Neural progenitor cell (in vitro differentiated cells): ENCODE data around the gene TBC1D23. TPM values are rescaled to one million over a fixed set of nuclear protein-coding genes. Genes with fewer than 3 reads are reported as not detected.

ENCODE experiments used
- DNase-seq: peaks from one replicate; pipeline ENCODE4 v3.0.0-alpha.2; 2016; ENCODE audit warnings: low spot score
- H2AFZ ChIP-seq: fragments of 200-600 bp; sonication (generic); replicated peaks from 2 replicates; pipeline ENCODE4 v1.6.1; 2016; ENCODE audit warnings: antibody characterized with exemption
- H3F3A ChIP-seq: fragments of 200-600 bp; sonication (generic); 2 replicates; pipeline ENCODE4 v1.6.1; 2016; ENCODE audit warnings: antibody characterized with exemption, low read depth
- H3K27ac ChIP-seq: fragments of 200-600 bp; sonication (generic); 2 replicates; pipeline ENCODE4 v1.5.1; 2016; ENCODE audit warnings: mild to moderate bottlenecking
- H3K27me3 ChIP-seq: fragments of 200-600 bp; sonication (generic); 2 replicates; pipeline ENCODE4 v1.6.1; 2016; ENCODE audit warnings: mild to moderate bottlenecking, moderate library complexity
- H3K36me3 ChIP-seq: fragments of 200-600 bp; sonication (generic); 2 replicates; pipeline ENCODE4 v1.5.1; 2016
- H3K4me1 ChIP-seq: fragments of 200-600 bp; sonication (generic); 2 replicates; pipeline ENCODE4 v1.6.1; 2016; ENCODE audit warnings: mixed run types
- H3K4me2 ChIP-seq: fragments of 200-600 bp; sonication (generic); 2 replicates; pipeline ENCODE4 v1.6.1; 2016
- H3K4me3 ChIP-seq: fragments of 200-600 bp; sonication (generic); 2 replicates; pipeline ENCODE4 v1.5.1; 2016
- H3K79me2 ChIP-seq: fragments of 200-600 bp; sonication (generic); 2 replicates; pipeline ENCODE4 v1.6.1; 2016; ENCODE audit warnings: low read depth
- H3K9ac ChIP-seq: fragments of 200-600 bp; sonication (generic); 2 replicates; pipeline ENCODE4 v1.6.1; 2016
- H3K9me3 ChIP-seq: fragments of 200-600 bp; sonication (generic); 2 replicates; pipeline ENCODE4 v1.5.1; 2016; ENCODE audit warnings: low read depth
- H4K20me1 ChIP-seq: fragments of 200-600 bp; sonication (generic); 2 replicates; pipeline ENCODE4 v1.6.1; 2016; ENCODE audit warnings: low read depth
- H3K27ac Mint-ChIP-seq: 3 replicates; pipeline ENCODE4 v1.8.0; 2021; ENCODE audit warnings: mixed read lengths
- H3K27me3 Mint-ChIP-seq: 2 replicates; pipeline ENCODE4 v1.8.0; 2022; ENCODE audit warnings: low read depth, mild to moderate bottlenecking, inconsistent platforms, moderate library complexity, mixed read lengths; ENCODE audit not compliant: insufficient read depth
- H3K36me3 Mint-ChIP-seq: 3 replicates; pipeline ENCODE4 v1.8.0; 2021; ENCODE audit warnings: mixed read lengths
- H3K4me1 Mint-ChIP-seq: 3 replicates; pipeline ENCODE4 v1.8.0; 2021; ENCODE audit warnings: mixed read lengths
- H3K4me3 Mint-ChIP-seq: 3 replicates; pipeline ENCODE4 v1.8.0; 2021; ENCODE audit warnings: mild to moderate bottlenecking, moderate library complexity, mixed read lengths
- H3K9me3 Mint-ChIP-seq: 3 replicates; pipeline ENCODE4 v1.8.0; 2020; ENCODE audit warnings: mixed read lengths
- EZH2 ChIP-seq: fragments of 200-600 bp; sonication (generic); IDR thresholded peaks from 2 replicates; pipeline ENCODE4 v1.6.1; 2017; ENCODE audit warnings: antibody characterized with exemption, mild to moderate bottlenecking, moderate library complexity
- EZH2phosphoT487 ChIP-seq: fragments of 200-600 bp; sonication (generic); IDR thresholded peaks from 2 replicates; pipeline ENCODE4 v1.6.1; 2017; ENCODE audit warnings: antibody characterized with exemption
- total RNA-seq: library from RNA; depleted of rRNA; stranded (reverse); fragments of >200 nt; gene quantifications from 2 replicates; pipeline ENCODE4 v1.2.3, GENCODE V29; 2015; ENCODE audit warnings: low replicate concordance
- TF ChIP-seq, protein P1 (sequence below): fragments of 200-600 bp; sonication (generic); IDR thresholded peaks from 2 replicates; pipeline ENCODE4 v1.5.1; 2017; ENCODE audit warnings: antibody characterized with exemption, mild to moderate bottlenecking

TBC1D23 gene
- total RNA-seq, 1 donor from 2014 or later: 50.1 TPM

DNA sequence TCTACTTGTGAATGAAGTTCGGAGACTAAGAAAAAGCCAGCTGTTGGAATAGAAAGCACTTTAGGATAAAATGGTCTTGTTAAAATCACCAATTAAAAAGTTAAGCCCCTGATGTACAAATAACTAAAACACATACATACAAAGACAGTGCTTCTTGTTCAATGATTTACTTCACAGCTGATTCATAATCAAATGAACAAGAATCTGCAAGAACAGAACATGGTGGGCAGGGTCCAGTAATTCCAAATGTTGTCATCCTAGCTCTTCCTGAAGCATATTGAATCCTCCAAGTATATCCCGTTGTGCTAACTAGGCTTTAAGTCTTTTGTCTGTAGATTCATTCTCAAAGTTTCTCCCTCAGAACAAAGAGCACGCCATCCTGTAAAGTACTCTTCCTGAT lies 98.2 kb downstream of the TBC1D23 start:
- H3K9me3 Mint-ChIP-seq: peaks cover 3% of the 10 kb centered on the region
- no peak overlapping the region for H3K27ac Mint-ChIP-seq
- H3K36me3 ChIP-seq: peaks cover 4% of the 10 kb centered on the region
- DNase-seq: no peak
- H4K20me1 ChIP-seq: no peaks in the 10 kb centered on the region
- H3K27me3 ChIP-seq: no peaks in the 10 kb centered on the region
- H3K27ac ChIP-seq: no peak overlapping the region
- H3K4me1 Mint-ChIP-seq: no peaks in the 10 kb centered on the region
- H3K36me3 Mint-ChIP-seq: peaks cover 20% of the 10 kb centered on the region
- TF ChIP-seq, protein P1, sequence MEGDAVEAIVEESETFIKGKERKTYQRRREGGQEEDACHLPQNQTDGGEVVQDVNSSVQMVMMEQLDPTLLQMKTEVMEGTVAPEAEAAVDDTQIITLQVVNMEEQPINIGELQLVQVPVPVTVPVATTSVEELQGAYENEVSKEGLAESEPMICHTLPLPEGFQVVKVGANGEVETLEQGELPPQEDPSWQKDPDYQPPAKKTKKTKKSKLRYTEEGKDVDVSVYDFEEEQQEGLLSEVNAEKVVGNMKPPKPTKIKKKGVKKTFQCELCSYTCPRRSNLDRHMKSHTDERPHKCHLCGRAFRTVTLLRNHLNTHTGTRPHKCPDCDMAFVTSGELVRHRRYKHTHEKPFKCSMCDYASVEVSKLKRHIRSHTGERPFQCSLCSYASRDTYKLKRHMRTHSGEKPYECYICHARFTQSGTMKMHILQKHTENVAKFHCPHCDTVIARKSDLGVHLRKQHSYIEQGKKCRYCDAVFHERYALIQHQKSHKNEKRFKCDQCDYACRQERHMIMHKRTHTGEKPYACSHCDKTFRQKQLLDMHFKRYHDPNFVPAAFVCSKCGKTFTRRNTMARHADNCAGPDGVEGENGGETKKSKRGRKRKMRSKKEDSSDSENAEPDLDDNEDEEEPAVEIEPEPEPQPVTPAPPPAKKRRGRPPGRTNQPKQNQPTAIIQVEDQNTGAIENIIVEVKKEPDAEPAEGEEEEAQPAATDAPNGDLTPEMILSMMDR: no peak
- TF ChIP-seq EZH2phosphoT487 (no peak), EZH2 (no peak)
- no peak overlapping the region for H3K4me3 ChIP-seq
- H2AFZ ChIP-seq: no peak overlapping the region
- H3K9ac ChIP-seq: no peak overlapping the region
- H3K4me2 ChIP-seq: no peak overlapping the region
- H3K27me3 Mint-ChIP-seq: no peaks in the 10 kb centered on the region
- no peak overlapping the region for H3K4me3 Mint-ChIP-seq
- no peaks in the 10 kb centered on the region for H3K9me3 ChIP-seq
- H3K79me2 ChIP-seq: no peaks in the 10 kb centered on the region
- no peaks in the 10 kb centered on the region for H3F3A ChIP-seq
- no peaks in the 10 kb centered on the region for H3K4me1 ChIP-seq

DNA sequence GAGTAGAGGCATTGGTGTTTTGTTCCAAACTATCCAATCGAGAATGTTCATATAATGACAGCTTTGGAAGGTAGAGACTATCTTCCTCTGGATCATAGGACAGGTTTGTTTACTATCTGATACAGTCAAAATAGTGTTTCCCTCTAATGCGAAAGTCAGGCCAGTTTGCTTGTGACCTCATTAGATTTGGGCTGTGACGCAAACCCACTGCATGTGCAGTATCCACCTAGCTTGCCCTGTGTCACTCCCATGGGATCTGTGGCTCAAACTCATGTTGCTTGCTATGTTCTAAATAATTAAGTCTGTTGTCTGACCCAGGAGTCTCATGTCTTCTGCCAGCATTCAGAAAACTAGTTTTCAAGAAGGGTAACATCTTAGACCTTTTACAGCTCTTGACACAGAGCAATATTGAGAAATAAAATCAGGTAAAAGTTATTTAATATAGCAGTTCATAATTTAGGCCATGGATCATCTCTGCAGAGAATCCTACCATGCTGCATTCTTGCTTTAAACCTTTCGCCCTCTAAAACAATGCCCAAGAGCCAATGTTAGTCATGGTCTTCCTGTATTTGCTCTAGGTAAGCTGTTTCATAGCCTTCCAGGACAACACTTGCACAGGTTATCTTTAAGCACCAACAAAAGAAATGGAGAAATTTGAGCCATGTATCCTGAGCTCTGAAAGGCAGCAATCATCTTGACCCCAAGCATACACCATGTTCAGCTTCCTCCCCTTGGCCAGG lies 100.1 kb downstream of the TBC1D23 start:
- Mint-ChIP-seq H3K9me3 (peaks cover 3% of the 10 kb centered on the region), H3K27me3 (no peaks in the 10 kb centered on the region), H3K4me1 (no peaks in the 10 kb centered on the region), H3K36me3 (peaks cover 22% of the 10 kb centered on the region), H3K4me3 (no peak overlapping the region), H3K27ac (no peak overlapping the region)
- Histone ChIP-seq H3K4me2 (no peak overlapping the region), H3K27me3 (no peaks in the 10 kb centered on the region), H3K27ac (no peak overlapping the region), H3F3A (no peaks in the 10 kb centered on the region), H4K20me1 (no peaks in the 10 kb centered on the region), H3K4me3 (no peak overlapping the region), H3K9me3 (no peaks in the 10 kb centered on the region), H3K9ac (no peak overlapping the region), H2AFZ (no peak overlapping the region), H3K79me2 (no peaks in the 10 kb centered on the region), H3K36me3 (peaks cover 4% of the 10 kb centered on the region), H3K4me1 (no peaks in the 10 kb centered on the region)
- no peak for TF ChIP-seq EZH2
- no peak for TF ChIP-seq EZH2phosphoT487
- TF ChIP-seq, protein P1: no peak
- no peak for DNase-seq

DNA sequence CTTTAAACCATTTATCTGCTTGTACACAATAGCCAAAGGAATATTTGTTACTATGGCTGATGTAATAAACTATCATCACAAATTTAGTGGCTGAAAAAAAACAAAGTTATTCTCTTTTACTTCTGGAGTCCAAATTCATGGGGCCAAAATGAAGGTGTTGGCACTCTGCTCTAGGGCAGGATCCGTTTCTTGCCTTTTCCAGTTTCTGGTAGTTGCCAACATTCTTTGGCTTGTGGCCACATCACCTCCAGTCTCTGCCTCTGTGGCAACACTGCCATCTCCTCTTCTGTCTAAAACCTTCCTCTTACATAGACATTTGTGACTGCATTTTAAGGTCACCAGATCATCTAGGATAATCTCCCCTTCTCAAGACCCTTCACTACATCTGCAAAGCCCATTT lies 101.1 kb downstream of the TBC1D23 start:
- peaks cover 3% of the 10 kb centered on the region for H3K9me3 Mint-ChIP-seq
- H3K27ac Mint-ChIP-seq: no peak overlapping the region
- Histone ChIP-seq H3K36me3 (peaks cover 4% of the 10 kb centered on the region), H4K20me1 (no peaks in the 10 kb centered on the region), H3K27ac (no peak overlapping the region), H3K4me2 (no peak overlapping the region), H3K4me3 (no peak overlapping the region), H3K9me3 (no peaks in the 10 kb centered on the region), H3F3A (no peaks in the 10 kb centered on the region), H2AFZ (no peak overlapping the region), H3K9ac (no peak overlapping the region), H3K4me1 (no peaks in the 10 kb centered on the region), H3K79me2 (no peaks in the 10 kb centered on the region), H3K27me3 (no peaks in the 10 kb centered on the region)
- no peak for TF ChIP-seq EZH2
- TF ChIP-seq EZH2phosphoT487: no peak
- TF ChIP-seq, protein P1: no peak
- H3K4me1 Mint-ChIP-seq: no peaks in the 10 kb centered on the region
- peaks cover 22% of the 10 kb centered on the region for H3K36me3 Mint-ChIP-seq
- H3K27me3 Mint-ChIP-seq: no peaks in the 10 kb centered on the region
- no peak overlapping the region for H3K4me3 Mint-ChIP-seq
- DNase-seq: no peak
